SU-DHL-6 (cell line): ENCODE results near the gene SOBP.
A peak's percentile ranks its signal among the peaks of the same experiment; 100 is the strongest.

Experiments
- H2AFZ ChIP-seq: fragments of 200-600 bp; sonication (generic); 2 replicates; pipeline ENCODE4 v1.6.1; 2014; ENCODE audit warnings: low read depth, mild to moderate bottlenecking, moderate library complexity, mixed read lengths, antibody characterized with exemption, low read length; ENCODE audit not compliant: severe bottlenecking
- H3F3A ChIP-seq: fragments of 200-600 bp; shearing (Covaris generic); 2 replicates; pipeline ENCODE4 v1.6.0; 2016; ENCODE audit warnings: antibody characterized with exemption, mild to moderate bottlenecking; ENCODE audit not compliant: insufficient read depth
- H3K27ac ChIP-seq: fragments of 200-600 bp; sonication (generic); 2 replicates; pipeline ENCODE4 v1.5.1; 2016; ENCODE audit warnings: low read depth, mild to moderate bottlenecking, low read length, moderate library complexity, mixed read lengths
- H3K27me3 ChIP-seq: fragments of 200-600 bp; sonication (generic), shearing (Covaris generic); 2 replicates; pipeline ENCODE4 v1.6.0; 2014; ENCODE audit warnings: mild to moderate bottlenecking, low read length
- H3K36me3 ChIP-seq: fragments of 200-600 bp; sonication (generic); 2 replicates; pipeline ENCODE4 v1.6.1; 2014; ENCODE audit warnings: mild to moderate bottlenecking, low read length, mixed read lengths
- H3K4me2 ChIP-seq: fragments of 300-600, 200-600 bp; shearing (Covaris generic), sonication (generic); 2 replicates; pipeline ENCODE4 v1.6.0; 2014; ENCODE audit warnings: low read length, low read depth, mild to moderate bottlenecking; ENCODE audit not compliant: poor library complexity, severe bottlenecking
- H3K4me3 ChIP-seq: fragments of 200-600 bp; sonication (generic); 2 replicates; pipeline ENCODE4 v1.5.1; 2014; ENCODE audit warnings: antibody characterized with exemption, low read length, mild to moderate bottlenecking, mixed read lengths; ENCODE audit not compliant: insufficient read depth, poor library complexity, severe bottlenecking
- H3K79me2 ChIP-seq: fragments of 200-600 bp; sonication (generic); 2 replicates; pipeline ENCODE4 v1.6.1; 2014; ENCODE audit warnings: mild to moderate bottlenecking, low read length, moderate library complexity; ENCODE audit not compliant: insufficient read depth
- H3K9ac ChIP-seq: fragments of 200-600 bp; sonication (generic); 2 replicates; pipeline ENCODE4 v1.7.0; 2014; ENCODE audit warnings: mild to moderate bottlenecking, low read length
- H3K9me2 ChIP-seq: fragments of 200-600 bp; sonication (generic); replicated peaks from 2 replicates; pipeline ENCODE4 v1.6.1; 2014; ENCODE audit warnings: low read length; ENCODE audit not compliant: insufficient read depth
- H3K9me3 ChIP-seq: fragments of 200-600 bp; sonication (generic); 2 replicates; pipeline ENCODE4 v1.6.1; 2014; ENCODE audit warnings: low read length, mixed read lengths; ENCODE audit not compliant: insufficient read depth
- H4K20me1 ChIP-seq: fragments of 200-600 bp; sonication (generic); 2 replicates; pipeline ENCODE4 v1.6.1; 2014; ENCODE audit warnings: low read depth, mild to moderate bottlenecking, antibody characterized with exemption, low read length, moderate library complexity, mixed read lengths
- CTCF ChIP-seq: fragments of 200-600 bp; sonication (generic); IDR thresholded peaks from one replicate; pipeline ENCODE4 v1.5.1; 2017; ENCODE audit warnings: antibody characterized with exemption, mild to moderate bottlenecking, low read length, moderate library complexity; ENCODE audit not compliant: insufficient read depth, poor library complexity, severe bottlenecking
- EZH2phosphoT487 ChIP-seq: fragments of 200-600 bp; sonication (generic), shearing (Covaris generic); conservative IDR thresholded peaks from 2 replicates; pipeline ENCODE4 v1.6.1; 2018; ENCODE audit warnings: mild to moderate bottlenecking, antibody characterized with exemption, low read length, moderate library complexity, mixed read lengths

Gene SOBP

GRCh38 chr6:107537559-107537958 lies 47.6 kb downstream of the SOBP start:
- Histone ChIP-seq H3K9ac (no peak overlapping the region), H3K9me2 (no peaks in the 10 kb centered on the region), H3K4me3 (no peak overlapping the region), H3K27me3 (no peaks in the 10 kb centered on the region), H3K27ac (peak overlapping the region; percentile 94), H3K4me2 (peak overlapping the region; percentile 32), H3K36me3 (peaks cover 4% of the 10 kb centered on the region; the same call in 1 of the 2 replicates), H3K9me3 (no peaks in the 10 kb centered on the region), H3K79me2 (peaks cover 19% of the 10 kb centered on the region; the same call in 1 of the 2 replicates), H3F3A (peaks cover 18% of the 10 kb centered on the region), H4K20me1 (no peaks in the 10 kb centered on the region), H2AFZ (no peak overlapping the region)
- no peak for TF ChIP-seq CTCF
- no peak for TF ChIP-seq EZH2phosphoT487

GRCh38 chr6:107538856-107539387 lies 49.0 kb downstream of the SOBP start:
- Histone ChIP-seq H3K27me3 (no peaks in the 10 kb centered on the region), H3K9ac (peak overlapping the region; percentile 20; the same call in 1 of the 2 replicates), H3F3A (peaks cover 18% of the 10 kb centered on the region), H3K27ac (peak overlapping the region; percentile 94), H3K4me3 (no peak overlapping the region), H3K9me2 (no peaks in the 10 kb centered on the region), H2AFZ (no peak overlapping the region), H3K9me3 (no peaks in the 10 kb centered on the region), H3K36me3 (peaks cover 4% of the 10 kb centered on the region; the same call in 1 of the 2 replicates), H3K79me2 (peaks cover 22% of the 10 kb centered on the region; the same call in 1 of the 2 replicates), H4K20me1 (no peaks in the 10 kb centered on the region), H3K4me2 (peak overlapping the region; percentile 32)
- TF ChIP-seq EZH2phosphoT487 = no peak
- no peak for TF ChIP-seq CTCF

GRCh38 chr6:107539409-107539808 lies 49.5 kb downstream of the SOBP start:
- Histone ChIP-seq H3K36me3 (peaks cover 4% of the 10 kb centered on the region; the same call in 1 of the 2 replicates), H3K4me2 (no peak overlapping the region), H3K9me2 (no peaks in the 10 kb centered on the region), H3K4me3 (no peak overlapping the region), H3K79me2 (peaks cover 22% of the 10 kb centered on the region; the same call in 1 of the 2 replicates), H2AFZ (no peak overlapping the region), H4K20me1 (no peaks in the 10 kb centered on the region), H3K9me3 (no peaks in the 10 kb centered on the region), H3K27ac (peak overlapping the region; percentile 94; the same call in 1 of the 2 replicates), H3F3A (peaks cover 18% of the 10 kb centered on the region), H3K27me3 (no peaks in the 10 kb centered on the region), H3K9ac (no peak overlapping the region)
- TF ChIP-seq EZH2phosphoT487 (no peak), CTCF (no peak)
